Activated CD4-positive, alpha-beta T cell treated with anti-CD3 and anti-CD28 coated beads, Interleukin-2, amount 50 U/mL, for 1 hour (primary cell): ENCODE measurements around the gene SNX7.

Experiments
- DNase-seq: peaks from one replicate; pipeline ENCODE4 v3.0.0-alpha.2; 2020

Gene SNX7

GRCh38 chr1:98661544-98662355 is at the start of gene SNX7:
SNX7 (plus strand) TSS chr1:98661721; CDS start chr1:98661732, 11 bp downstream.
- DNase-seq: no peak

- no peak for DNase-seq
These were observed 24.2 kb upstream of the SNX7 start for GRCh38 chr1:98637316-98637715.

- DNase-seq: no peak
These were observed 23.3 kb upstream of the SNX7 start for GRCh38 chr1:98638185-98638584.

- DNase-seq: no peak
These were observed 17.0 kb upstream of the SNX7 start for GRCh38 chr1:98644510-98644909.

- no peak for DNase-seq
These were observed 10.3 kb upstream of the SNX7 start for GRCh38 chr1:98651116-98651632.

- DNase-seq: no peak
These were observed 8.4 kb upstream of the SNX7 start for GRCh38 chr1:98653123-98653522.

- DNase-seq: no peak
These were observed 1.6 kb upstream of the SNX7 start for GRCh38 chr1:98659879-98660278.

- DNase-seq: no peak
These were observed 479 bp upstream of the SNX7 start for GRCh38 chr1:98660940-98661543.

- no peak for DNase-seq
These were observed 792 bp downstream of the SNX7 start for GRCh38 chr1:98662356-98662670.

GRCh38 chr1:98668733-98669132 is 7.2 kb downstream of the SNX7 start:
- no peak for DNase-seq

GRCh38 chr1:98669355-98670296 is 8.1 kb downstream of the SNX7 start:
- no peak for DNase-seq

- no peak for DNase-seq
These were observed 10.7 kb downstream of the SNX7 start for GRCh38 chr1:98672189-98672588.

- DNase-seq: no peak
These were observed 12.7 kb downstream of the SNX7 start for GRCh38 chr1:98674075-98674781.

GRCh38 chr1:98675282-98675681 is 13.8 kb downstream of the SNX7 start:
- no peak for DNase-seq

- DNase-seq: no peak
These were observed 15.8 kb downstream of the SNX7 start for GRCh38 chr1:98677288-98677687.

GRCh38 chr1:98681812-98682211 is 20.3 kb downstream of the SNX7 start:
- DNase-seq: no peak

- DNase-seq: no peak
These were observed 26.7 kb downstream of the SNX7 start for GRCh38 chr1:98688110-98688739.

GRCh38 chr1:98690576-98690975 is 29.1 kb downstream of the SNX7 start:
- no peak for DNase-seq

- no peak for DNase-seq
These were observed 31.0 kb downstream of the SNX7 start for GRCh38 chr1:98692482-98692881.

- DNase-seq: no peak
These were observed 31.9 kb downstream of the SNX7 start for GRCh38 chr1:98693385-98693784.

GRCh38 chr1:98696077-98696476 is 34.6 kb downstream of the SNX7 start:
- DNase-seq: no peak

GRCh38 chr1:98697781-98698180 is 36.3 kb downstream of the SNX7 start:
- no peak for DNase-seq
